RWPE2 (cell line): ENCODE results near the gene UXS1.
A peak's percentile ranks its signal among the peaks of the same experiment; 100 is the strongest.

Experiments used
- ATAC-seq: fragments of 200-7000 bp; cut with Tn5 transposase; 3 replicates; pipeline ENCODE4 v1.9.1; 2021; ENCODE audit warnings: low read depth
- DNase-seq: peaks from one replicate; pipeline ENCODE4 v3.0.0-alpha.2; 2020; ENCODE audit warnings: low spot score
- H3K27ac ChIP-seq: fragments of 450-650 bp; 2 replicates; pipeline ENCODE4 v1.5.1; 2017; ENCODE audit warnings: mild to moderate bottlenecking; ENCODE audit not compliant: poor library complexity, severe bottlenecking
- H3K27me3 ChIP-seq: fragments of 250-450 bp; sonication (Bioruptor Pico); 2 replicates; pipeline ENCODE4 v1.5.1; 2021; ENCODE audit warnings: mild to moderate bottlenecking, moderate library complexity; ENCODE audit not compliant: insufficient read depth, poor library complexity, severe bottlenecking
- H3K36me3 ChIP-seq: fragments of 250-450 bp; sonication (Bioruptor Pico); 2 replicates; pipeline ENCODE4 v1.5.1; 2020; ENCODE audit warnings: low read depth, mild to moderate bottlenecking, moderate library complexity
- H3K4me1 ChIP-seq: fragments of 250-450 bp; sonication (Bioruptor Pico); 2 replicates; pipeline ENCODE4 v1.5.1; 2021; ENCODE audit warnings: mild to moderate bottlenecking, moderate library complexity; ENCODE audit not compliant: insufficient read depth, poor library complexity, severe bottlenecking
- H3K4me3 ChIP-seq: fragments of 250-450 bp; sonication (Bioruptor Pico); 2 replicates; pipeline ENCODE4 v1.5.1; 2021; ENCODE audit warnings: mild to moderate bottlenecking, moderate library complexity; ENCODE audit not compliant: severe bottlenecking
- H3K9me3 ChIP-seq: fragments of 250-450 bp; sonication (Bioruptor Pico); 2 replicates; pipeline ENCODE4 v1.5.1; 2021; ENCODE audit warnings: mild to moderate bottlenecking, moderate library complexity; ENCODE audit not compliant: severe bottlenecking
- TF ChIP-seq, protein P1 (sequence below): fragments of 450-650 bp; IDR thresholded peaks from one replicate; pipeline ENCODE4 v1.5.1; 2017; ENCODE audit warnings: mild to moderate bottlenecking, moderate library complexity; ENCODE audit not compliant: poor library complexity, severe bottlenecking

UXS1 gene

DNA sequence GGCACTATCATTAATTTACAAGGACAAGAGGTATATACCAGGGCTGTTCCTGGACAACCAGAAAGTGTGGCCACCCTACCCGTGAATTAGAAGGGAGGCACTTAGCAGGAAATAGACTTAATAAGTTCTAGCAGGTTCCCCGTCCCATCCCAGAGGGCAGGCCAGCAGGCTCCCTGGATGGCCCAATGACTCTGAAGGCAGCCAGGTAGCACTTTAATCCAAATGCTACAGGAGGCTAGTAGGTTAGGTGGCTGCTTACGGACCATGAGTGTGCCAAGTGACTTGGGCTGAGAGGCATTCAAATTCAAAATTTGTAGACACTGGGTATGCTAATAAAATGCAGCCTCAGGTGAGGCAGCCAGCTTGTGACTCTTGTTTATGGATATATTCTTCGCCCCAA lies 123.9 kb downstream of the UXS1 start:
- Histone ChIP-seq H3K4me3 (no peak overlapping the region), H3K27me3 (peaks cover 1% of the 10 kb centered on the region), H3K9me3 (no peaks in the 10 kb centered on the region), H3K4me1 (no peaks in the 10 kb centered on the region), H3K27ac (no peak overlapping the region), H3K36me3 (no peaks in the 10 kb centered on the region)
- ATAC-seq, result no peak
- no peak for DNase-seq
- TF ChIP-seq, protein P1, sequence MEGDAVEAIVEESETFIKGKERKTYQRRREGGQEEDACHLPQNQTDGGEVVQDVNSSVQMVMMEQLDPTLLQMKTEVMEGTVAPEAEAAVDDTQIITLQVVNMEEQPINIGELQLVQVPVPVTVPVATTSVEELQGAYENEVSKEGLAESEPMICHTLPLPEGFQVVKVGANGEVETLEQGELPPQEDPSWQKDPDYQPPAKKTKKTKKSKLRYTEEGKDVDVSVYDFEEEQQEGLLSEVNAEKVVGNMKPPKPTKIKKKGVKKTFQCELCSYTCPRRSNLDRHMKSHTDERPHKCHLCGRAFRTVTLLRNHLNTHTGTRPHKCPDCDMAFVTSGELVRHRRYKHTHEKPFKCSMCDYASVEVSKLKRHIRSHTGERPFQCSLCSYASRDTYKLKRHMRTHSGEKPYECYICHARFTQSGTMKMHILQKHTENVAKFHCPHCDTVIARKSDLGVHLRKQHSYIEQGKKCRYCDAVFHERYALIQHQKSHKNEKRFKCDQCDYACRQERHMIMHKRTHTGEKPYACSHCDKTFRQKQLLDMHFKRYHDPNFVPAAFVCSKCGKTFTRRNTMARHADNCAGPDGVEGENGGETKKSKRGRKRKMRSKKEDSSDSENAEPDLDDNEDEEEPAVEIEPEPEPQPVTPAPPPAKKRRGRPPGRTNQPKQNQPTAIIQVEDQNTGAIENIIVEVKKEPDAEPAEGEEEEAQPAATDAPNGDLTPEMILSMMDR, result no peak

DNA sequence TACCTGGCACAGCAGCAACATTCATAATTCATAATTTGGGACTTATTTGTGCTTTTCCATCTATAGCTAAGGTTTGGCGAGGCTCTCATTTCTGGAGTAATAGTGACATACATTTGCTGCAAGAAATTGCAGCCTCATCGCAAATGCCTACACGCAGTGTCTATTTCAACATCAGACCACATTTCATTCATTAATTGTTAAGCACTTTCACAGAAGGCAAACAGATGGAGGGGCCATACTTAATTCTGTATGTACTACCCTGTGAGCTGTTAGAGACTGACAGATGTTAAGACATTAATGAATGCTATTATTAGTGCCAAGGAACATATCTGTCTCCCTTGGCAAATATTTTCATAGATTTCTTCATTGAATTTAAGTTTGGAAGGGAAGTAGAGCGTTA lies 125.7 kb downstream of the UXS1 start:
- ATAC-seq (no peak), DNase-seq (no peak)
- Histone ChIP-seq H3K27me3 (peaks cover 4% of the 10 kb centered on the region), H3K27ac (no peak overlapping the region), H3K4me3 (no peak overlapping the region), H3K4me1 (no peaks in the 10 kb centered on the region), H3K36me3 (no peaks in the 10 kb centered on the region), H3K9me3 (no peaks in the 10 kb centered on the region)
- TF ChIP-seq, protein P1, result no peak

DNA sequence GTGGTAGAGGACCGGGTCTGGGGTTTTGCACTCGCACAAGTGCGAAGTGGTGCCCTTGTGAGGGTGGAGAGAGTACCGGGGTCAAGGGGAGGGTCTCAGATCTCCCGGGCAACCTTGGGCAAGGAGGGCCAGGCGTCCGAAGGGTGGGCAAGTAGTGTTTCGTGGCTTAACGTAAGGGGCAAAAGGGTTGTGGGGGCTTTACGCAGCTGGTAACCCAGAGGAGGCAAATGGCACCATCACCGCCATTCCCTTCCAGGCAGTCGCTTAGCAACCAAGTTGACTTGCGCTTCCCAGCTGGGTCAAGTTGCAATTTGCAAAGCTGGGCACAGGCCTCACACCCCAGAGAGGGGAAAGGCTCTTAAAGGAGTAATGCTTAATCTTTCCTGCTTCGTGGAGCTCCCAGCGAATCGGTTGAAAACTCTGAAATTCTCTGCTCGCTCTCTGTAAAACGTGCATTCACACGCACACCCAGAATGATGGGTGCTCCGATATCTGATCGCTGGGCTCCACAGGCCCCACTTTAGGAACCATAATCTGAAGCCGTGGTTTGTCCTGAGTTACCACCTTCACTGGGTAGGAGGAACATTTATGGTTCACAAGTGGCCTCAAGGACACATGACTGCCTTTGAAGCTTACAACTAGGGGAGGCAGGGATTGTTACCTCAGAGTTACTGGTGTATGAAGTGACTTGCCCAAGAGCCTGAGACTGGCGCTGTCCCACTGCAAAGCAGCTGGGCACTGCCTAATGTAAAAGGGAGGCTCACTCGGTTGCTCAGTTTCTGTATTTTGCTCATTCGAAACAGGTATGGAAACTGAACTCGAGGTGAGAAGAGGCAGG lies 127.9 kb downstream of the UXS1 start:
- TF ChIP-seq, protein P1, result no peak
- DNase-seq, result no peak
- Histone ChIP-seq H3K4me1 (no peaks in the 10 kb centered on the region), H3K27ac (no peak overlapping the region), H3K36me3 (no peaks in the 10 kb centered on the region), H3K4me3 (no peak overlapping the region), H3K27me3 (peaks cover 4% of the 10 kb centered on the region), H3K9me3 (no peaks in the 10 kb centered on the region)
- no peak for ATAC-seq

DNA sequence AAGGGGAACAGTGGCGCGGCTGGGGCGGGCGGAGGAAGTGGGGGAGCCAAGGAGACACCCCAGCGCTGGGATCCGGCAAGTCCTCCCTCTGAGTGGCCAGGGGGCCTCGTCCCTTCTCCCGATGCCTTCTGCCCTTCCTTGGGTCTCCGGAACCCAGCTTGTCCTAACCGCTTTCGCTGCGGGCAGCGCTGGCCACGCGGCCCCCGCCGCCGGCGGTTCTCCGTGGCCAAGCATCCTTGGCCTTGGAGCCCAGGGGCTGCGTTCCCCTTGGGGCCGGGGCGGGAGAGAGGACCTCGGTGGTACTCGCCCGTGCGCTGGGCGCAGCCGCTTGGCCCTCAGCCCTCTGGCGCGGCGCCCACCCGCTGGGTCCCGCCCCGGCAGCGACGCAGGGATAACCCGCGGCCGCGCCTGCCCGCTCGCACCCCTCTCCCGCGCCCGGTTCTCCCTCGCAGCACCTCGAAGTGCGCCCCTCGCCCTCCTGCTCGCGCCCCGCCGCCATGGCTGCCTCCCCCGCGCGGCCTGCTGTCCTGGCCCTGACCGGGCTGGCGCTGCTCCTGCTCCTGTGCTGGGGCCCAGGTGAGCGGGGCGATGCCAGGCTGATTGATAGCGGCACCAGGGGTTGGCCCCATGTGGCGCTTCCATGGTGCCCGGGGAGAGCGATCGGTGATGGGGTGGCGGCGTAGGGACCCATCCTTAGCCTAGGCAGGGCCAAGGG lies 128.7 kb downstream of the UXS1 start:
- Histone ChIP-seq H3K9me3 (no peaks in the 10 kb centered on the region), H3K27me3 (peaks cover 4% of the 10 kb centered on the region), H3K27ac (no peak overlapping the region), H3K4me1 (no peaks in the 10 kb centered on the region), H3K4me3 (peak overlapping the region; percentile 1), H3K36me3 (no peaks in the 10 kb centered on the region)
- DNase-seq (no peak), ATAC-seq (peak; percentile 23; the same call in 2 of the 3 replicates)
- TF ChIP-seq, protein P1, result no peak
